GM18870 (cell line): Measurements from ENCODE around the gene PLCL1.

Experiments used
- ATAC-seq: cut with Tn5 transposase; IDR thresholded peaks from one replicate; pipeline ENCODE4 v1.9.1; 2021; ENCODE audit warnings: moderate library complexity; ENCODE audit not compliant: unreplicated experiment

PLCL1 gene

GRCh38 chr2:197920592-197921201, 116.3 kb downstream of the PLCL1 start:
- ATAC-seq, result no peak

GRCh38 chr2:197924483-197924882, 120.1 kb downstream of the PLCL1 start:
- ATAC-seq, result no peak

- ATAC-seq, result no peak
Observed at GRCh38 chr2:197925204-197925603, 120.8 kb downstream of the PLCL1 start.

GRCh38 chr2:197925976-197926375, 121.6 kb downstream of the PLCL1 start:
- ATAC-seq, result no peak

- ATAC-seq, result no peak
Observed at GRCh38 chr2:197926673-197927072, 122.3 kb downstream of the PLCL1 start.

- ATAC-seq, result no peak
Observed at GRCh38 chr2:197927994-197928393, 123.6 kb downstream of the PLCL1 start.

- ATAC-seq, result no peak
Observed at GRCh38 chr2:197929008-197929885, 124.9 kb downstream of the PLCL1 start.

GRCh38 chr2:197929886-197930227, 125.5 kb downstream of the PLCL1 start:
- no peak for ATAC-seq

- no peak for ATAC-seq
Observed at GRCh38 chr2:197930570-197931278, 126.3 kb downstream of the PLCL1 start.

- ATAC-seq, result no peak
Observed at GRCh38 chr2:197931661-197932312, 127.4 kb downstream of the PLCL1 start.

- no peak for ATAC-seq
Observed at GRCh38 chr2:197932374-197932773, 128.0 kb downstream of the PLCL1 start.

GRCh38 chr2:197934261-197934933, 130.0 kb downstream of the PLCL1 start:
- no peak for ATAC-seq

GRCh38 chr2:197934934-197935289, 130.5 kb downstream of the PLCL1 start:
- ATAC-seq, result no peak

- no peak for ATAC-seq
Observed at GRCh38 chr2:197937814-197938213, 133.4 kb downstream of the PLCL1 start.

GRCh38 chr2:197938555-197938954, 134.2 kb downstream of the PLCL1 start:
- no peak for ATAC-seq

- no peak for ATAC-seq
Observed at GRCh38 chr2:197939787-197940186, 135.4 kb downstream of the PLCL1 start.

- no peak for ATAC-seq
Observed at GRCh38 chr2:197940382-197940781, 136.0 kb downstream of the PLCL1 start.

- no peak for ATAC-seq
Observed at GRCh38 chr2:197941715-197942114, 137.3 kb downstream of the PLCL1 start.

- ATAC-seq, result no peak
Observed at GRCh38 chr2:197943731-197944130, 139.3 kb downstream of the PLCL1 start.

- ATAC-seq, result no peak
Observed at GRCh38 chr2:197944416-197945096, 140.2 kb downstream of the PLCL1 start.
